Natural killer cell (primary cell): ENCODE measurements around the gene RBMS3. TPM values are rescaled to one million over a fixed set of nuclear protein-coding genes. Genes with fewer than 3 reads are reported as not detected.

ENCODE experiments used
- ATAC-seq, 3 donors: fragments of 150-1000 bp in 2 of 3; fragments of 200-7000 bp in 1 of 3; cut with Tn5 transposase; 1 replicate in 1 of 3; 2 replicates in 2 of 3; pipeline ENCODE4 v1.10.0; 2021; ENCODE audit warnings: mild to moderate bottlenecking in 2 of 3, moderate library complexity in 2 of 3
- DNase-seq, 2 donors: peaks; one replicate each; pipeline versions ENCODE4 v3.0.0 to v3.0.0-alpha.2; 2013 to 2021; ENCODE audit warnings: mixed read lengths in 1 of 2
- H3K27ac ChIP-seq: one replicate; pipeline ENCODE4 v1.5.1; 2013; ENCODE audit warnings: mild to moderate bottlenecking, low read length
- H3K27me3 ChIP-seq: one replicate; pipeline ENCODE4 v1.6.1; 2013; ENCODE audit warnings: low read length; ENCODE audit not compliant: control insufficient read depth, insufficient read depth
- H3K36me3 ChIP-seq: one replicate; pipeline ENCODE4 v1.6.1; 2013; ENCODE audit warnings: low read length; ENCODE audit not compliant: control insufficient read depth, insufficient read depth
- H3K4me1 ChIP-seq: one replicate; pipeline ENCODE4 v1.6.1; 2013; ENCODE audit warnings: low read length; ENCODE audit not compliant: control insufficient read depth, insufficient read depth
- H3K4me3 ChIP-seq: one replicate; pipeline ENCODE4 v1.5.1; 2013; ENCODE audit warnings: low read length
- H3K9me3 ChIP-seq: one replicate; pipeline ENCODE4 v1.6.1; 2013; ENCODE audit warnings: low read length; ENCODE audit not compliant: control insufficient read depth, insufficient read depth
- H3K27ac Mint-ChIP-seq, 2 donors: one replicate each; pipeline ENCODE4 v1.8.0; 2022; ENCODE audit warnings: mild to moderate bottlenecking in 2 of 2, mixed read lengths in 2 of 2, moderate library complexity in 1 of 2
- H3K27me3 Mint-ChIP-seq, 2 donors: one replicate each; pipeline ENCODE4 v1.8.0; 2022; ENCODE audit warnings: low read depth in 2 of 2, mixed read lengths in 2 of 2
- H3K36me3 Mint-ChIP-seq: one replicate; pipeline ENCODE4 v1.8.0; 2022; ENCODE audit warnings: mixed read lengths
- H3K4me1 Mint-ChIP-seq, 2 donors: one replicate each; pipeline ENCODE4 v1.8.0; 2022; ENCODE audit warnings: mixed read lengths in 2 of 2
- H3K4me3 Mint-ChIP-seq: one replicate; pipeline ENCODE4 v1.8.0; 2022; ENCODE audit warnings: mild to moderate bottlenecking, moderate library complexity, mixed read lengths
- H3K9me3 Mint-ChIP-seq, 2 donors: one replicate each; pipeline ENCODE4 v1.8.0; 2022; ENCODE audit warnings: mixed read lengths in 2 of 2
- WGBS: methylation state at CpG from one replicate; pipeline ENCODE4 v1.1.7; 2013; ENCODE audit warnings: missing lambda C conversion rate; ENCODE audit not compliant: insufficient coverage; 5-methylcytosine and 5-hydroxymethylcytosine counted together
- intact Hi-C: fragments of 100-400 bp; cut with micrococcal nuclease; formaldehyde crosslinking; loops from one replicate; pipeline ENCODE4 v1.14.2; 2022
- total RNA-seq, 4 donors: library from RNA; stranded (reverse); fragments of 120-200 nt in 1 of 4; gene quantifications; one replicate each; pipeline versions ENCODE4 v1.2.3 to v1.2.4, GENCODE V29; 2013 to 2022
- TF ChIP-seq, protein P1 (sequence below): fragments of 200-600 bp; IDR thresholded peaks from one replicate; pipeline ENCODE4 v1.8.0; 2022; ENCODE audit warnings: antibody characterized with exemption

Gene RBMS3
- total RNA-seq, 3 donors from 2014 or later (not counting 1 experiment from before 2014, with no cell fraction given): 0.16 TPM; not detected in 2

DNA sequence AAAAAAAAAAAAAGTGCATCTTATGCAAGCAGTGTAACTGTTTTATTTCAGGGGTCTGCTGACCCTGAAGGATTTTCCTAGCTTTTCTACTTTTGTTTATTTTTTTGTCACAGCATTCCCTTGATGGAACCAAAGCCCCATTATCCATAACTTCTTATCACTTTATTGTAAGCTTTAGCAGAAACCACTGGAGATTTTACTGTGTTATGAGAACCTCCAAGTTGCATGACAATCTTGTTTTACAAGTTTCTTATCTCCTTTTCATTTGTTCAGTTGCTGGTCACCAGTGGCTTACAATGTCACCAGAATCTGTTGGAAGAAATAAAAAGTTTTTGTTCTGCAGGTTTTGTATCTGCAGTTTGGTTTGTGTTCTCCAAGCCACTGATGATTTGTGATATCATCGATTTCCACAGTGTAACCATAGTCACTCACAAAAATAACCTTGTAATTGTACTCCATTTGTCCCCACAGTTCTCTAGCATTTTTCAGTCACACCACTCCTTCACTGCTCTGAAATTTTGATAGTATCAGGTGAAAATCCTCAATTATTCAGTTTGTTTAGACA is 660.0 kb downstream of the RBMS3 start:
- Histone ChIP-seq H3K36me3 (no peaks in the 10 kb centered on the region), H3K4me3 (no peak overlapping the region), H3K27ac (no peak overlapping the region), H3K4me1 (no peaks in the 10 kb centered on the region), H3K27me3 (no peaks in the 10 kb centered on the region), H3K9me3 (no peaks in the 10 kb centered on the region)
- Mint-ChIP-seq H3K9me3 (peaks cover 3 to 4% of the 10 kb centered on the region in 2 donors), H3K27ac (no peak overlapping the region), H3K4me1 (no peaks in the 10 kb centered on the region), H3K4me3 (no peak overlapping the region), H3K36me3 (no peaks in the 10 kb centered on the region), H3K27me3 (peaks cover 0 to 2% of the 10 kb centered on the region in 2 donors)
- intact Hi-C loops: no loop called here
- WGBS: 50% methylated on average over 1 of the region's 1 CpG
- DNase-seq (no peak), ATAC-seq (no peak)
- TF ChIP-seq, protein P1, sequence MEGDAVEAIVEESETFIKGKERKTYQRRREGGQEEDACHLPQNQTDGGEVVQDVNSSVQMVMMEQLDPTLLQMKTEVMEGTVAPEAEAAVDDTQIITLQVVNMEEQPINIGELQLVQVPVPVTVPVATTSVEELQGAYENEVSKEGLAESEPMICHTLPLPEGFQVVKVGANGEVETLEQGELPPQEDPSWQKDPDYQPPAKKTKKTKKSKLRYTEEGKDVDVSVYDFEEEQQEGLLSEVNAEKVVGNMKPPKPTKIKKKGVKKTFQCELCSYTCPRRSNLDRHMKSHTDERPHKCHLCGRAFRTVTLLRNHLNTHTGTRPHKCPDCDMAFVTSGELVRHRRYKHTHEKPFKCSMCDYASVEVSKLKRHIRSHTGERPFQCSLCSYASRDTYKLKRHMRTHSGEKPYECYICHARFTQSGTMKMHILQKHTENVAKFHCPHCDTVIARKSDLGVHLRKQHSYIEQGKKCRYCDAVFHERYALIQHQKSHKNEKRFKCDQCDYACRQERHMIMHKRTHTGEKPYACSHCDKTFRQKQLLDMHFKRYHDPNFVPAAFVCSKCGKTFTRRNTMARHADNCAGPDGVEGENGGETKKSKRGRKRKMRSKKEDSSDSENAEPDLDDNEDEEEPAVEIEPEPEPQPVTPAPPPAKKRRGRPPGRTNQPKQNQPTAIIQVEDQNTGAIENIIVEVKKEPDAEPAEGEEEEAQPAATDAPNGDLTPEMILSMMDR: no peak

DNA sequence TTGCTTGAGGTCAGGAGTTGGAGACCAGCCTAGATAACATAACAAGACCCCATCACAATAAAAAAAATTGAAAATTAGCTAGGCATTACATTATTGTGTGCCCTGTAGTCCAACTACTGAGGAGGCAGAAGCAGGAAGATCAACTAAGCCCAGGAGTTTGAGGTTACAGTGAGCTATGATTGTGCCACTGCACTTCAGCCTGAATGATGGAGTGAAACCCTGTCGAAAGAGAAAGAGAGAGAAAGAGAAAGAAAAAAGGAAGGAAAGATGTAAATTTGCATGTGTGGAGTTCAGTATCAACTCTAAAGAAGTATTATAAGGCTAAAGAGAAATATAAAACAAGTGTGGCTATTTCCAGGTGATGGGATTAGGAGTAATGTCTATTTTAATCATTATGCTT is 661.4 kb downstream of the RBMS3 start:
- H3K27ac Mint-ChIP-seq: no peak overlapping the region
- ATAC-seq: no peak
- H3K27ac ChIP-seq: no peak overlapping the region
- no peaks in the 10 kb centered on the region for H3K4me1 ChIP-seq
- no peaks in the 10 kb centered on the region for H3K36me3 Mint-ChIP-seq
- intact Hi-C loops: no loop called here
- no peaks in the 10 kb centered on the region for H3K9me3 ChIP-seq
- no peaks in the 10 kb centered on the region for H3K4me1 Mint-ChIP-seq
- 71% methylated on average over 1 of the region's 1 CpG for WGBS
- no peaks in the 10 kb centered on the region for H3K27me3 ChIP-seq
- no peak for DNase-seq
- peaks cover 3 to 6% of the 10 kb centered on the region in 2 donors for H3K9me3 Mint-ChIP-seq
- H3K4me3 Mint-ChIP-seq: no peak overlapping the region
- H3K27me3 Mint-ChIP-seq: peaks cover 0 to 2% of the 10 kb centered on the region in 2 donors
- H3K36me3 ChIP-seq: no peaks in the 10 kb centered on the region
- no peak overlapping the region for H3K4me3 ChIP-seq
- TF ChIP-seq, protein P1: no peak

DNA sequence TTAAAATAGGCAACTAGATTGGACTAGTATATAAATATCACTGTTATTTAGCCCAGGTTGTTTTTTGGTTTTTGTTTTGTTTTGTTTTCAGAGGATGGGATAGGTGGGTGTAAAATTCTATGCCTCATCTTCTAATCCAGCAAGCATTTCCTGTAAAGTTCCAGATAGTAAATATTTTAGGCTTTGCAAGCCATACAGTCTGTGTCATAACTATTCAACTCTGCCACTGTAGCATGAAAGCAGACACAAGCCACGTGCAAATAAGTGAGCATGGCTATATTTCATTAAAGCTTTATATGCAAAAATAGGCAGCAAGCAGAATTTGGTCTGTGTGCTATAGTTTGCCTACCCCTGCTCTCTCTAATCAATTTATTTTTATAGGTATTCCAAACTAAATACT is 668.3 kb downstream of the RBMS3 start:
- no peaks in the 10 kb centered on the region for H3K27me3 ChIP-seq
- H3K4me1 ChIP-seq: no peaks in the 10 kb centered on the region
- H3K27ac ChIP-seq: no peak overlapping the region
- no peaks in the 10 kb centered on the region for H3K36me3 Mint-ChIP-seq
- no peak overlapping the region for H3K27ac Mint-ChIP-seq
- no peaks in the 10 kb centered on the region for H3K4me1 Mint-ChIP-seq
- intact Hi-C loops: no loop called here
- H3K27me3 Mint-ChIP-seq: no peaks in the 10 kb centered on the region
- H3K4me3 Mint-ChIP-seq: no peak overlapping the region
- H3K4me3 ChIP-seq: no peak overlapping the region
- H3K36me3 ChIP-seq: no peaks in the 10 kb centered on the region
- no peaks in the 10 kb centered on the region for H3K9me3 ChIP-seq
- no peak for ATAC-seq
- DNase-seq: no peak
- WGBS: 62% methylated on average over 1 of the region's 1 CpG
- TF ChIP-seq, protein P1: no peak
- H3K9me3 Mint-ChIP-seq: peaks cover 0 to 2% of the 10 kb centered on the region in 2 donors
